GM04504 (cell line): ENCODE results near the gene PKD2L2.
"Not testable (repeated sequence)": the region's sequence is repeated elsewhere in the genome, so short reads cannot be mapped to it uniquely, and the experiment has no call there.

Source experiments
- DNase-seq: peaks from one replicate; pipeline ENCODE4 v3.0.0-alpha.2; 2012; ENCODE audit warnings: low read depth

The PKD2L2 gene

GRCh38 chr5:137957948-137958347 lies 68.7 kb downstream of the PKD2L2 start:
- DNase-seq = no peak

- no peak for DNase-seq
Observed at GRCh38 chr5:137959488-137959887, 70.2 kb downstream of the PKD2L2 start.

- DNase-seq = no peak
Observed at GRCh38 chr5:137960141-137960540, 70.9 kb downstream of the PKD2L2 start.

- DNase-seq = no peak
Observed at GRCh38 chr5:137960819-137961218, 71.6 kb downstream of the PKD2L2 start.

DNA sequence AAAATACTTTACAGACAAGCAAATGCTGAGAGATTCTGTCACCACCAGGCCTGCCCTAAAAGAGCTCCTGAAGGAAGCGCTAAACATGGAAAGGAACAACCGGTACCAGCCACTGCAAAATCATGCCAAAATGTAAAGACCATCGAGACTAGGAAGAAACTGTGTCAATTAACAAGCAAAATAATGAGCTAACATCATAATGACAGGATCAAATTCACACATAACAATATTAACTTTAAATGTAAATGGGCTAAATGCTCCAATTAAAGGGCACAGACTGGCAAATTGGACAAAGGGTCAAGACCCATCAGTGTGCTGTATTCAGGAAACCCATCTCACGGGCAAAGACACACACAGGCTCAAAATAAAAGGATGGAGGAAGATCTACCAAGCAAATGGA lies 81.1 kb downstream of the PKD2L2 start:
- DNase-seq = not testable (repeated sequence)

DNA sequence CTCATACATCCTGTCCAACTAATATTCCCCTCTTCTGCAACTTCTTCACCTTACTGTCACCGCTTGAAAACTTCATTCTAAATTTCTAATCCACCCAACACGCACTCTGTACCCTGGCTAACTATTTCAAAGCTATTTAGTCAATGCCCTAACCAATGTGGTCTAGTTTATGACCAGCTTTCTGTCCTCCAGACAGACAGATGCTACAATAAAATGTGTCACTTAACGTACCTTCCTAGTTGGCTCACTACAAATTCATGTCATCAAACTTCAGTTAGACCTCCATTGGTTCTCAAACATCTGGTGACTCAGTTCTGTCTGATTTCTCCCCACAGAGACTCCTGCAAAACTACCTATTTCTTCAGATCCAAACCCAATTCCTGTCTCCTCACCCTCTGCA lies 86.0 kb downstream of the PKD2L2 start:
- DNase-seq = no peak

DNA sequence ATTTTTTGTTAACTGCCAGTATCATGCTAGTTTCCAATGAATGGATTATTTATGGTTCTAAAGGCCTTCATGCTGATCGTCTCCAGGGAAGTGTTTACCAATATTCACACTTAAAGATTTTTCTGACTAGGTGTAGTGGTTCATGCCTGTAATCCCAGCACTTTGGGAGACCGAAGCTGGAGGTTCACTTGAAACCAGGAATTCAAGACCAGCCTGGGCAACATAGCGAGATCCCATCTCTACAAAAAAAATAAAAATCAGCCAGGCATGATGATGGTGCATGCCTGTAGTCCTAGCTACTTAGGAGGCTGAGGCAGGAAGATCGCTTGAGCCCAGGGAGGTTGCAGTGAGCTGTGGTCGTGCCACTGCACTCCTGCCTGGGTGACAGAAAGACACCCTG lies 100.2 kb downstream of the PKD2L2 start:
- no peak for DNase-seq
